ENCODE results near the gene GRIA4. TPM values are rescaled to one million over a fixed set of nuclear protein-coding genes. Genes with fewer than 3 reads are reported as not detected.

Gene GRIA4
- total and polyA plus RNA-seq, 2 of the 13 experiments (the other 11 are each of a cell fraction or from before 2014, with no cell fraction given) = not detected

DNA sequence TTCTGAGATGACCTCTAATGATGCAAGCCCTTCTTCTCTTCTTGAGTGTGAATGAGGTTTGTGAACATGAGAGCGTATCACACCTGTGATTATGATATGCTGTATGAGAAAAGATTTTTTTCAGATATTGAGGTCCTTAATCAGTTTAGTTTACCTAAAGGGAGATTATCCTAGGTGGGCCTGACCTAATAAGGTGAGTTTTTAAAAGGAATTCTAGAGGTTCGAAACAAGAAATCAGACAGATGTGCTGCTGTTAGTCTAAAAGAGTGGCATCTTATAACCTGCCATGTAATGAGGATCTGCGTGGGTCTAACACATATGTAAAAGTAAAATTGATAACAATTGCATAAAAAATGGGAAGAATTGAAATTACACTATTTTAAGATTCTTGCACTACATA, 378.3 kb downstream of the GRIA4 start:
- CTCF ChIA-PET (ENCODE audit: low intra/inter-chr PET ratio, low total read pairs) = no interaction called here
- no peaks in the 10 kb centered on the region for H3K79me2 ChIP-seq (ENCODE audit: insufficient read depth, low read length)
- WGBS (ENCODE audit: low lambda C conversion rate) = 13% methylated on average over 3 of the region's 3 CpGs
- no peaks in the 10 kb centered on the region for H3K27me3 ChIP-seq (ENCODE audit: control insufficient read depth in 1 of 2, insufficient read depth in 2 of 2, low read length in 2 of 2)
- FAIRE-seq = no peak
- H4K20me1 ChIP-seq (ENCODE audit: insufficient read depth, low read length) = no peaks in the 10 kb centered on the region
- no peak overlapping the region for H3K9ac ChIP-seq (ENCODE audit: insufficient read depth, low read depth, low read length)
- no peak overlapping the region for H2AFZ ChIP-seq (ENCODE audit: low read length)
- no peak overlapping the region for H3K4me2 ChIP-seq (ENCODE audit: low read depth, low read length)
- no peaks in the 10 kb centered on the region for H3K36me3 ChIP-seq (replicated peaks in 1 of 2; ENCODE audit: control insufficient read depth in 1 of 2, insufficient read depth in 2 of 2, low read length in 2 of 2)
- POLR2A ChIA-PET = no interaction called here
- H3K9me3 ChIP-seq (ENCODE audit: low read length) = no peaks in the 10 kb centered on the region
- BruUV-seq (replicated peaks) = no TSS peak
- H3K27ac ChIP-seq (ENCODE audit: extremely low read length, insufficient read depth, low read length) = no peak overlapping the region
- intact Hi-C loops (cut with micrococcal nuclease; ENCODE audit: unreplicated experiment) = no loop called here
- H3K4me1 ChIP-seq (ENCODE audit: insufficient read depth, low read length) = no peaks in the 10 kb centered on the region
- no peak for ATAC-seq
- in situ Hi-C loops (cut with HindIII; ENCODE audit: extremely low pct_ligation_motif_present, low pct_unique_long_range_greater_than_20kb) = no loop called here
- no peak overlapping the region for H3K4me3 ChIP-seq (replicated peaks in 1 of 3; ENCODE audit: insufficient read depth in 1 of 3, low read depth in 2 of 3, low read length in 3 of 3)
- DNase-seq (ENCODE audit: low spot score) = no peak
- no peak for TF ChIP-seq ZBTB7A (CRISPR knock-in tag; IDR thresholded peaks at IDR 0.05)
- no peak for TF ChIP-seq ZNF737 (CRISPR knock-in tag; IDR thresholded peaks at IDR 0.05; ENCODE audit: borderline replicate concordance)
- TF ChIP-seq SIN3B (IDR thresholded peaks at IDR 0.05; ENCODE audit: low read length) = no peak
- TF ChIP-seq, protein P1, sequence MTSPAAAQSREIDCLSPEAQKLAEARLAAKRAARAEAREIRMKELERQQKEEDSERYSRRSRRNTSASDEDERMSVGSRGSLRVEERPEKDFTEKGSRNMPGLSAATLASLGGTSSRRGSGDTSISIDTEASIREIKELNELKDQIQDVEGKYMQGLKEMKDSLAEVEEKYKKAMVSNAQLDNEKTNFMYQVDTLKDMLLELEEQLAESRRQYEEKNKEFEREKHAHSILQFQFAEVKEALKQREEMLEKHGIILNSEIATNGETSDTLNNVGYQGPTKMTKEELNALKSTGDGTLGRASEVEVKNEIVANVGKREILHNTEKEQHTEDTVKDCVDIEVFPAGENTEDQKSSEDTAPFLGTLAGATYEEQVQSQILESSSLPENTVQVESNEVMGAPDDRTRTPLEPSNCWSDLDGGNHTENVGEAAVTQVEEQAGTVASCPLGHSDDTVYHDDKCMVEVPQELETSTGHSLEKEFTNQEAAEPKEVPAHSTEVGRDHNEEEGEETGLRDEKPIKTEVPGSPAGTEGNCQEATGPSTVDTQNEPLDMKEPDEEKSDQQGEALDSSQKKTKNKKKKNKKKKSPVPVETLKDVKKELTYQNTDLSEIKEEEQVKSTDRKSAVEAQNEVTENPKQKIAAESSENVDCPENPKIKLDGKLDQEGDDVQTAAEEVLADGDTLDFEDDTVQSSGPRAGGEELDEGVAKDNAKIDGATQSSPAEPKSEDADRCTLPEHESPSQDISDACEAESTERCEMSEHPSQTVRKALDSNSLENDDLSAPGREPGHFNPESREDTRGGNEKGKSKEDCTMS (CRISPR knock-in tag; conservative IDR thresholded peaks at IDR 0.05) = no peak
- no peak for TF ChIP-seq ZNF30 (CRISPR knock-in tag; IDR thresholded peaks at IDR 0.05)
- no peak for TF ChIP-seq ZBTB4 (CRISPR knock-in tag; IDR thresholded peaks at IDR 0.05; ENCODE audit: borderline replicate concordance)
- no peak for TF ChIP-seq PAX8 (CRISPR knock-in tag; IDR thresholded peaks at IDR 0.05; ENCODE audit: borderline replicate concordance)
- no peak for TF ChIP-seq DMAP1 (CRISPR knock-in tag; IDR thresholded peaks at IDR 0.05)
- TF ChIP-seq ZNF747 (CRISPR knock-in tag; IDR thresholded peaks at IDR 0.05; ENCODE audit: borderline replicate concordance) = no peak
- no peak for TF ChIP-seq STAT6 (CRISPR knock-in tag; IDR thresholded peaks at IDR 0.05; ENCODE audit: borderline replicate concordance)
- no peak for TF ChIP-seq KDM5B (CRISPR knock-in tag; IDR thresholded peaks at IDR 0.05; ENCODE audit: borderline replicate concordance)
- no peak for TF ChIP-seq ZNF674 (CRISPR knock-in tag; IDR thresholded peaks at IDR 0.05; ENCODE audit: low read depth)
- TF ChIP-seq ZSCAN25 (CRISPR knock-in tag; IDR thresholded peaks at IDR 0.05) = no peak
- TF ChIP-seq REL (CRISPR knock-in tag; conservative IDR thresholded peaks at IDR 0.05) = no peak
